ENCODE measurements around the gene HOXA1. TPM values are rescaled to one million over a fixed set of nuclear protein-coding genes. Genes with fewer than 3 reads are reported as not detected.

The HOXA1 gene
- total RNA-seq, 1 donor from 2014 or later: 0.77 TPM

- TF ChIP-seq CTCF (IDR thresholded peaks at IDR 0.05): peak; percentile 85
- peaks cover 18% of the 10 kb centered on the region for H3K4me1 ChIP-seq
- no peaks in the 10 kb centered on the region for H3K36me3 ChIP-seq
- no peaks in the 10 kb centered on the region for H3K9me3 ChIP-seq
- ATAC-seq (peak; percentile 79 to 81), DNase-seq (no peak)
- peak within 1 kb of the TSS; percentile 70 for H3K4me3 ChIP-seq
- H3K27ac ChIP-seq: peak within 1 kb of the TSS; percentile 95
- peaks cover 68% of the 10 kb centered on the region for H3K27me3 ChIP-seq (ENCODE audit: low read depth)
- intact Hi-C loops (cut with DNase I): loop anchor here (5.0 kb wide), 1 partner anchor 286 kb away; no protein-coding TSS in a partner anchor
Observed at GRCh38 chr7:27143023-27143949, 47.5 kb upstream of the HOXA1 start, which contains the start of gene HOXA5. TSS of gene HOXA5 (minus strand) at chr7:27143681. CDS start at chr7:27143607, 74 bp downstream.

GRCh38 chr7:27142580-27143022 lies 46.8 kb upstream of the HOXA1 start:
- H3K36me3 ChIP-seq: no peaks in the 10 kb centered on the region
- H3K4me3 ChIP-seq: peak overlapping the region; percentile 70
- H3K4me1 ChIP-seq: peaks cover 15% of the 10 kb centered on the region
- ATAC-seq (peak in 1 of 2 donors; percentile 6), DNase-seq (no peak)
- peaks cover 61% of the 10 kb centered on the region for H3K27me3 ChIP-seq (ENCODE audit: low read depth)
- intact Hi-C loops (cut with DNase I): loop anchor here (5.0 kb wide), 1 partner anchor 285 kb away; no protein-coding TSS in a partner anchor
- H3K9me3 ChIP-seq: no peaks in the 10 kb centered on the region
- H3K27ac ChIP-seq: peak overlapping the region; percentile 95
- TF ChIP-seq CTCF (IDR thresholded peaks at IDR 0.05): no peak

DNA sequence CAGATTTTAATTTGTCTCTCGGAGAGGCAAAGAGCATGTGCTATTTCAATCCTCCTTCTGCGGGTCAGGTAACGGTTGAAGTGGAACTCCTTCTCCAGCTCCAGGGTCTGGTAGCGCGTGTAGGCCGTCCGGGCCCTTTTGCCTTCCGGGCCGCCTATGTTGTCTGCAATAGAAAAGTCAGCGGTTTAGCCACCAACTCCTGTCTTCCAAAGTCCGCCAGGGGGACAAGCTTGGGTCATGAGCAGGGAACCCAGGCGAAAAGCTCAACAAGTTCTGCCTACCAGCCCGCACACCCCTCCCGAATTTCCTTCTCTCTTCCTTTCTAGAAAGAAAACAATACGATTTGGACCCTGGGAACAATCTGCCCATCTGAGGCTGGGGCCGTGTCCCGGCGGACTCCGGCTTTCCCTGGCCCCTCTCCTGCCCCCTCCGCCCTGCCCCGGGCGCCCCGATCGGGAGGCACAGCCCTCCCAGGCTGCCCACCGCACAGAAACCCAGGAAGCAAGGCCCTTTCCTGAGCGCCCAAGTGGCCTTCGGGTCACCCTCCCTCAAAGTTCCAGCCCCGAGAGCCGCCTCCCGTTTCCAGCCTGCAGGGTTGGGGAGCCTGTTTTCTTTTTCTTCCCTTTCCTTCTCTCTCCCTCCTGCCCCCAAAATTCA lies 46.3 kb upstream of the HOXA1 start:
- H3K27me3 ChIP-seq (ENCODE audit: low read depth): peaks cover 57% of the 10 kb centered on the region
- H3K9me3 ChIP-seq: no peaks in the 10 kb centered on the region
- H3K4me3 ChIP-seq: peak overlapping the region; percentile 70
- H3K4me1 ChIP-seq: peaks cover 10% of the 10 kb centered on the region
- H3K27ac ChIP-seq: peak overlapping the region; percentile 95
- ATAC-seq (no peak), DNase-seq (no peak)
- H3K36me3 ChIP-seq: no peaks in the 10 kb centered on the region
- intact Hi-C loops (cut with DNase I): loop anchor here (5.0 kb wide), 1 partner anchor 285 kb away; no protein-coding TSS in a partner anchor
- TF ChIP-seq CTCF (IDR thresholded peaks at IDR 0.05): no peak

DNA sequence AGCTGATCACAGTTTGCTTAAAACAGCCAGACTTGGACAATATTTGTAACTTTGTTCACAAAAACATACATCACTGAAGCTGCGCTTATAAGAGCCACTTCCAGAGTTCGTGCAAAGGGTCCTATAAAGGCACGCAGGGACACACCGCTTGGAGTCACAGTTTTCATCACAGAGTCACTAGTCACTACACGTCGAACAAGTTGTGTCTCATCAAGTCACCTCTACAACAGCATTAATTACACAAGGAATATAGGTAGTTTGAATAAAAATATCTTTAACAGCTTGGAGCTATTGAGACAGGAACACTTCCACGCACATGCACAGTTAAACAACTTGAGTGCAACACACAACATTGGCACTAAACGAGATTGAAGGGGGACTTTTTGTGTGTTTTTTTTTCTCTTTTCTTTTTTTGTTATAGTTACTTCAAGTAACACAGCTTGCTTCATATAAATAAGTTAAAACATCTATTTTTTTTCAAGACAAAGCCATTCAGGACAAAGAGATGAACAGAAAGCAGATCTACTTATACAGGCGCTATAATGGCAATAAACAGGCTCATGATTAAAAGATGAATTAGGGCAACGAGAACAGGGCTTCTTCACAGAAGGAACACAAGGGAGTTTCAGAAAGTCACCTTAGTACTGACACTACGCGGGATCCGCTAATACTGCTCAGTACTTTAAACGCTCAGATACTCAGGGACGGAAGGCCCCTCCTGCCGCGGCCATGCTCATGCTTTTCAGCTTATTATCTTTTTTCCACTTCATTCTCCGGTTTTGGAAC lies 45.5 kb upstream of the HOXA1 start:
- no peak for DNase-seq
- H3K4me3 ChIP-seq: peak overlapping the region; percentile 70
- intact Hi-C loops (cut with DNase I): loop anchor here (5.0 kb wide), 1 partner anchor 284 kb away; no protein-coding TSS in a partner anchor
- no peak for ATAC-seq
- TF ChIP-seq CTCF (IDR thresholded peaks at IDR 0.05): no peak
- peaks cover 7% of the 10 kb centered on the region for H3K4me1 ChIP-seq
- H3K27me3 ChIP-seq (ENCODE audit: low read depth): peaks cover 57% of the 10 kb centered on the region
- no peaks in the 10 kb centered on the region for H3K9me3 ChIP-seq
- no peaks in the 10 kb centered on the region for H3K36me3 ChIP-seq
- peak overlapping the region; percentile 95 for H3K27ac ChIP-seq
